IPS DF 6.9 (cell line): ENCODE data around the gene PTPRN2.

Experiments
- DNase-seq: peaks from one replicate; pipeline ENCODE4 v3.0.0-alpha.2; 2013; ENCODE audit warnings: low read depth, low spot score
- H3K27ac ChIP-seq: one replicate; pipeline ENCODE4 v1.5.1; 2013; ENCODE audit warnings: low read length, control low read depth
- H3K27me3 ChIP-seq: 2 replicates; pipeline ENCODE4 v1.6.1; 2013; ENCODE audit warnings: mild to moderate bottlenecking, low read length; ENCODE audit not compliant: control insufficient read depth, insufficient read depth
- H3K36me3 ChIP-seq: 2 replicates; pipeline ENCODE4 v1.6.1; 2013; ENCODE audit warnings: low read length; ENCODE audit not compliant: control insufficient read depth, insufficient read depth
- H3K4me1 ChIP-seq: 2 replicates; pipeline ENCODE4 v1.6.1; 2013; ENCODE audit warnings: low read length; ENCODE audit not compliant: control insufficient read depth, insufficient read depth
- H3K4me3 ChIP-seq: 2 replicates; pipeline ENCODE4 v1.5.1; 2013; ENCODE audit warnings: mild to moderate bottlenecking, low read length
- H3K9me3 ChIP-seq: 2 replicates; pipeline ENCODE4 v1.6.1; 2013; ENCODE audit warnings: low read length, inconsistent platforms; ENCODE audit not compliant: control insufficient read depth, insufficient read depth
- WGBS: extraction: QIAGEN DNeasy Blood & Tissue Kit; methylation state at CpG from one replicate; pipeline ENCODE4 v1.1.7; 2013; ENCODE audit warnings: mixed read lengths, missing lambda C conversion rate; ENCODE audit not compliant: insufficient read length, insufficient coverage; 5-methylcytosine and 5-hydroxymethylcytosine counted together

Gene PTPRN2

GRCh38 chr7:157525491-157525915 is 1062.1 kb downstream of the PTPRN2 start:
- Histone ChIP-seq H3K4me1 (no peaks in the 10 kb centered on the region; the same call in 1 of the 2 replicates), H3K9me3 (peaks cover 28% of the 10 kb centered on the region), H3K4me3 (no peak overlapping the region), H3K27me3 (no peaks in the 10 kb centered on the region), H3K27ac (no peak overlapping the region), H3K36me3 (no peaks in the 10 kb centered on the region; the same call in 1 of the 2 replicates)
- WGBS: no CpG with 5 or more reads among the region's 23 CpGs
- no peak for DNase-seq

GRCh38 chr7:157524731-157525130 is 1062.9 kb downstream of the PTPRN2 start:
- no peaks in the 10 kb centered on the region; the same call in 1 of the 2 replicates for H3K36me3 ChIP-seq
- no CpG with 5 or more reads among the region's 1 CpG for WGBS
- DNase-seq: no peak
- no peak overlapping the region for H3K27ac ChIP-seq
- H3K4me1 ChIP-seq: no peaks in the 10 kb centered on the region; the same call in 1 of the 2 replicates
- no peak overlapping the region for H3K4me3 ChIP-seq
- H3K27me3 ChIP-seq: no peaks in the 10 kb centered on the region
- H3K9me3 ChIP-seq: peaks cover 27% of the 10 kb centered on the region

GRCh38 chr7:157523766-157524421 is 1063.7 kb downstream of the PTPRN2 start:
- DNase-seq: no peak
- no CpG with 5 or more reads among the region's 20 CpGs for WGBS
- H3K9me3 ChIP-seq: peaks cover 27% of the 10 kb centered on the region
- H3K27ac ChIP-seq: no peak overlapping the region
- H3K36me3 ChIP-seq: no peaks in the 10 kb centered on the region; the same call in 1 of the 2 replicates
- H3K4me1 ChIP-seq: no peaks in the 10 kb centered on the region; the same call in 1 of the 2 replicates
- no peaks in the 10 kb centered on the region for H3K27me3 ChIP-seq
- H3K4me3 ChIP-seq: no peak overlapping the region

- DNase-seq: no peak
These were observed 1064.3 kb downstream of the PTPRN2 start for GRCh38 chr7:157523371-157523765.

GRCh38 chr7:157522954-157523353 is 1064.7 kb downstream of the PTPRN2 start:
- no CpG with 5 or more reads among the region's 9 CpGs for WGBS
- DNase-seq: no peak
- no peaks in the 10 kb centered on the region; the same call in 1 of the 2 replicates for H3K4me1 ChIP-seq
- no peak overlapping the region for H3K27ac ChIP-seq
- H3K36me3 ChIP-seq: no peaks in the 10 kb centered on the region; the same call in 1 of the 2 replicates
- H3K9me3 ChIP-seq: peaks cover 30% of the 10 kb centered on the region
- H3K4me3 ChIP-seq: no peak overlapping the region
- H3K27me3 ChIP-seq: no peaks in the 10 kb centered on the region

More at GRCh38 chr7:157523371-157523765, 1064.3 kb downstream of the PTPRN2 start:
- Histone ChIP-seq H3K27ac (no peak overlapping the region), H3K4me3 (no peak overlapping the region), H3K9me3 (peaks cover 28% of the 10 kb centered on the region), H3K27me3 (no peaks in the 10 kb centered on the region), H3K4me1 (no peaks in the 10 kb centered on the region; the same call in 1 of the 2 replicates), H3K36me3 (no peaks in the 10 kb centered on the region; the same call in 1 of the 2 replicates)
- WGBS: no CpG with 5 or more reads among the region's 13 CpGs

- H3K4me1 ChIP-seq: no peaks in the 10 kb centered on the region; the same call in 1 of the 2 replicates
- H3K27me3 ChIP-seq: no peaks in the 10 kb centered on the region
- H3K9me3 ChIP-seq: peaks cover 30% of the 10 kb centered on the region
- H3K36me3 ChIP-seq: no peaks in the 10 kb centered on the region
- DNase-seq: no peak
- no CpG with 5 or more reads among the region's 18 CpGs for WGBS
- H3K4me3 ChIP-seq: no peak overlapping the region
- H3K27ac ChIP-seq: no peak overlapping the region
These were observed 1065.4 kb downstream of the PTPRN2 start for GRCh38 chr7:157522189-157522588.

GRCh38 chr7:157521752-157522151 is 1065.9 kb downstream of the PTPRN2 start:
- WGBS: 100% methylated on average over 1 of the region's 18 CpGs
- Histone ChIP-seq H3K27me3 (no peaks in the 10 kb centered on the region), H3K9me3 (peaks cover 30% of the 10 kb centered on the region), H3K4me3 (no peak overlapping the region), H3K4me1 (no peaks in the 10 kb centered on the region; the same call in 1 of the 2 replicates), H3K36me3 (no peaks in the 10 kb centered on the region), H3K27ac (no peak overlapping the region)
- no peak for DNase-seq

GRCh38 chr7:157521061-157521731 is 1066.4 kb downstream of the PTPRN2 start:
- no peaks in the 10 kb centered on the region; the same call in 1 of the 2 replicates for H3K36me3 ChIP-seq
- no peak overlapping the region for H3K27ac ChIP-seq
- no peak for DNase-seq
- H3K4me1 ChIP-seq: no peaks in the 10 kb centered on the region; the same call in 1 of the 2 replicates
- WGBS: no CpG with 5 or more reads among the region's 28 CpGs
- H3K4me3 ChIP-seq: no peak overlapping the region
- H3K27me3 ChIP-seq: no peaks in the 10 kb centered on the region
- H3K9me3 ChIP-seq: peaks cover 34% of the 10 kb centered on the region

GRCh38 chr7:157520249-157520648 is 1067.4 kb downstream of the PTPRN2 start:
- H3K4me3 ChIP-seq: no peak overlapping the region
- peaks cover 33% of the 10 kb centered on the region for H3K9me3 ChIP-seq
- no peak overlapping the region for H3K27ac ChIP-seq
- no peaks in the 10 kb centered on the region for H3K27me3 ChIP-seq
- H3K36me3 ChIP-seq: no peaks in the 10 kb centered on the region; the same call in 1 of the 2 replicates
- no CpG with 5 or more reads among the region's 8 CpGs for WGBS
- no peak for DNase-seq
- no peaks in the 10 kb centered on the region; the same call in 1 of the 2 replicates for H3K4me1 ChIP-seq

GRCh38 chr7:157519798-157520244 is 1067.8 kb downstream of the PTPRN2 start:
- peaks cover 35% of the 10 kb centered on the region for H3K9me3 ChIP-seq
- no peaks in the 10 kb centered on the region; the same call in 1 of the 2 replicates for H3K4me1 ChIP-seq
- no peak for DNase-seq
- H3K36me3 ChIP-seq: no peaks in the 10 kb centered on the region; the same call in 1 of the 2 replicates
- H3K27me3 ChIP-seq: no peaks in the 10 kb centered on the region
- no peak overlapping the region for H3K27ac ChIP-seq
- no peak overlapping the region for H3K4me3 ChIP-seq
- WGBS: no CpG with 5 or more reads among the region's 16 CpGs
